SK-MEL-5 (cell line): ENCODE data around the gene IMPG2. TPM values are rescaled to one million over a fixed set of nuclear protein-coding genes. Genes with fewer than 3 reads are reported as not detected.

ENCODE experiments used
- DNase-seq: peaks from one replicate; pipeline ENCODE4 v3.0.0-alpha.2; 2016; ENCODE audit warnings: low read depth, low spot score
- in situ Hi-C: cut with HindIII; loops from 2 replicates; pipeline ENCODE4 v1.10.0; 2016; ENCODE audit warnings: low sequenced_read_pairs, high pct_unique_total_duplicates, low pct_unique_long_range_greater_than_20kb
- total RNA-seq: library from RNA; depleted of rRNA; stranded (reverse); fragments of >200 nt; shearing (Covaris generic); gene quantifications from 2 replicates; pipeline ENCODE4 v1.2.3, GENCODE V29; 2014

The IMPG2 gene
- total RNA-seq, 1 experiment from 2014 or later, result 0.03 TPM

DNA sequence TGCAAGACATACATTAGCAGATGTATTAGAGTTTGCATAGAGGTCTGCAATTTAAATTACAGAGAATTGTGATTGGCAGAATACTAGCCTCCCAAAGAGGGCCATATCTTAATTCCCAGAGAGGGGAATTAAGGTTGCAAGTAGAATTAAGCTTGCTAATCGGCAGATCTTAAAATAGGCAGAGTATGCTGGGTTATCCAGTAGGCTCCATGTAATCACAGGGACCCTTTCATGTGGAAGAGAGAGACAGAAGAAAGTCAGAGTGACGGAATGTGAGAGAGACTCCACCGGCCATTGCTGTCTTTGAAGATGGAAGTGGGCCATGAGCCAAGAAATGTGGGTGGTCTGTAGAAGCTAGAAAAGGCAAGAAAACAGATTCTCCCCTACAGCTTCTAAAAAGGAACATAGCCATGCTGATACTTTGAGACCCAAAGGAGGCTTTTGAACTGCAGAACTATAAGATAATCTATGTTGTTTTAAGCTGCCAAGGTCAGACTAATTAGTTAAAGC lies 38.8 kb downstream of the IMPG2 start:
- in situ Hi-C loops, result no loop called here
- DNase-seq, result no peak

DNA sequence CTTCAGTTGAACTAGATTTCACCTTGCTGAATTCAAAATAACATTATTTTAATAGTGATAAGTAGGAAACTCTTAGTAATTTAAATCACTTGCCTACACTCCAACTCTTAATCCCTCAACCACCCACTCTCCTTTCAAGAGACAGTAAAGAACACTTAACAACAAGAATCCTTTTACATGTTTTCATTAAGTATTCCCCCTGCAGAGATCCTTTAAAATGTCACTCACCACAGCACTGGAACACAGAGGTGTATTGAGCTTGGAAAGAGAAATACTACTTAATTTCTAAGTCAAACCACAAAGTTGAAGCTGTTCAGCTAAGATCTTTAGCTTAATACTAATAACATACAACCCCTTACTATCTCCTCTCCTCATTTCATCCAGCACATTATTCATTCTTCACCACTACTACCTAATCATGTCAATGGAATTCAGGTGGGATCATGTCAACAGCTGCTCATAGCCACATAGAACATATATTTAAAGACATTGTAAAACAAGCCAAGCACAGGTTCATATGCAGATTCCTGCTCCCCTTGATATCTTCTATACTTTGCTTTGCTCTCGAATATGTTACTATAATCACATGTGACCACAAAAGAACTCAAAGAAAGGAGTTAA lies 40.5 kb downstream of the IMPG2 start:
- in situ Hi-C loops, result no loop called here
- no peak for DNase-seq

DNA sequence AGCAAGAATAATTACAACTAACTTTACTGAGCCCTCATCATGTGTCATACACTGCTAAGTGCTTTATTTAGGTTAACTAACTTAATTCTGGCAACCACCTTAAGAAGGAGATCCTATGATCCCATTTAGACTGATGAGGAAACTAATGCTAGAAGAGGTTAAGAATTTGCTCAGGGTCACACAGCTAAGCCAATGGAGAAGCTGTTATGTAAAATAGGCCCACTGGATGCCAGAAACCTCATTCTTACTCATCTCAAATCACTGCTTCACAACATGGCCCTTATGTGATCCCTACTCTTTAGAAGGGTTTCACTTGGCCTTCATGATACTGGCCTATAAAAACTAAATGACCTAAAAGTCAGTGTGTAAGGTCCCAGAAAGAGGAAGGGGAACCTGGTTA lies 41.2 kb downstream of the IMPG2 start:
- no peak for DNase-seq
- in situ Hi-C loops, result no loop called here

- no peak for DNase-seq
- in situ Hi-C loops, result no loop called here
These were observed 41.6 kb downstream of the IMPG2 start for GRCh38 chr3:101278727-101279126.

DNA sequence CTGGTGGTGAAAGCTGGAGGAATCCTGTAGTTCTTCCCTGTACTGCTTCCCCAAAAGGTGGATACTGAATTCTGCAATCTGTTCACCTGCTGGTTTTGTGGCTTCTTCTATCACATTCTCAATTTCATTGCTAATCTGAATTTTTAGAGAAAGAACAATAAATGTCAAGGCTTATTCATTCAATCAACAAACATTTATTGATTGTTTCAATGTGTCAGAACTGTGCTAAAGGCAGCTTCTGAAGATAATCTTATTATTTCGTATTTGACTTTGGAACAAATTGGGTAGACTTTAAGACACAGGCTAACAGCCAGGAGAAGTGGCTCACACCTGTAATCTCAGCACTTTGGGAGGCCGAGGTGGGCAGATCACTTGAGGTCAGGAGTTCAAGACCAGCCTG lies 46.8 kb downstream of the IMPG2 start:
- no peak for DNase-seq
- in situ Hi-C loops, result no loop called here

GRCh38 chr3:101273156-101273555 lies 47.2 kb downstream of the IMPG2 start:
- DNase-seq, result no peak
- in situ Hi-C loops, result no loop called here

- in situ Hi-C loops, result no loop called here
These were observed 48.6 kb downstream of the IMPG2 start for GRCh38 chr3:101271728-101272127.

DNA sequence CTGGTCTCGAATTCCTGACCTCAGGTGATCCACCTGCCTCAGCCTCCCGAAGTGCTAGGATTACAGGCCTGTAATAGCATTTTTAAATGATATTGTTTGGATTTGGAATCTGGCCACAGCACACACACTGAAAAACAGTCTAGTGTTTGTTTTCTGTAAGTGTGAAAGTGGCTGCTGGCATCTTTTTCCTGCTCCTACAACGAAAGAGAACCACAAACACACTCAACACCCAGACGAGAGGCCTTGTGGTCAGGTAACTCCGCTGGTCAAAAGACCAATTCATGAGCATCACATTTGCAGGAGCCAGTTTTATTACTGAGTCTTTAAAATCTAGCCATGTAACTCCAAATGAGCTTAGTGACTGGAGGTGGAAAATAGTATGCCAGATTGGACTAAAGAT lies 50.2 kb downstream of the IMPG2 start:
- no peak for DNase-seq
- in situ Hi-C loops, result no loop called here

More at GRCh38 chr3:101271728-101272127, 48.6 kb downstream of the IMPG2 start:
- no peak for DNase-seq

DNA sequence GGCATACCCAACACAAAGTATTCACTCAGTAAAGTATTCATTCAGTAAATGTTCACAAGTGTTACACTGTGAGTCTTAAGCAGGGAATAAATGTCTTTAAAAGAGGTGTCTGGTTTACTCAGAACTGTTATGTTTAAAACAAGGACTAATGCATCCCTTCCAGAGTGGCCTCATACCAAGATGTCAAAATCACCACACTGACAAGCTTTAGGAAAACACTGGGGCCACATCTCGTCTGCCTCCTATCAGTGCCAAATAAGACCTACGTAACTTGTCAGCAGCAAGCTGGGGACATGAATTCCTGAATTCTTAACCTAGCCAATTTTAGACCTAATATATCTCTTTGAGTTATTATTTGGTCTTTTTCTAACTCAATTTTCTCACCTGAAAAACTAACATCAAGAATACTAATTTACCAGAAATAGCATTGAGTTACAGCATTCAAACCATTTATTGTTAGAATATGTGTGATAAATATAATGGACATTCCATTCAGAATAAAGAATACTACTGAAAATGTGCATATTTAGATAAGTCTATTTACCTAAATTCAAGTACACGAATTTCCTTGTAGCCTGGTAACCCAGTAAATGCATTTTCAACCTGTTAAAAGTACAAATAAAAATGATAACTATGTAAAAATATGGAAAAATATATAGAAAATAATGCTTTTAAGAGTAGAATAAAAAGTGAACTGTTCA lies 51.3 kb downstream of the IMPG2 start:
- in situ Hi-C loops, result no loop called here
- no peak for DNase-seq

DNA sequence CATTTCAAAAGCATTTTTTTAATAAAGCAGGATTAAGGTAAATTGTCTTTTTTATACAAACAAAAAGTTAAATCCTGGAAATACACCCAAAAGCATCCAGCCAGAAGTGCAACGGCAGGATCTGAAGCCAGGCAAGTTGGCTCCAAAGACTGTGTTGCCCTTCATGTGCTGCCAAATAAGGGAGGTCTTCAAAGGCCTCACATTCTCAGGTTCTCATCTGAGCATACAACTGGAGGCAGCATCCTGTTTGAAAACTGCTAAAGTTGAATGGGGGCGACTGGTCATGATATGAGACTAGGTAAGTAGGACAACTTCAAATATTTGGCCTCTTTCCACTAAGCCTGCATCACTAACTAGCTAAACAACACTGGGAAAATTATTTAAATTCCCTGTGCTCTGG lies 52.2 kb downstream of the IMPG2 start:
- DNase-seq, result no peak
- in situ Hi-C loops, result no loop called here

GRCh38 chr3:101266566-101266965 lies 53.8 kb downstream of the IMPG2 start:
- DNase-seq, result no peak
- in situ Hi-C loops, result no loop called here

DNA sequence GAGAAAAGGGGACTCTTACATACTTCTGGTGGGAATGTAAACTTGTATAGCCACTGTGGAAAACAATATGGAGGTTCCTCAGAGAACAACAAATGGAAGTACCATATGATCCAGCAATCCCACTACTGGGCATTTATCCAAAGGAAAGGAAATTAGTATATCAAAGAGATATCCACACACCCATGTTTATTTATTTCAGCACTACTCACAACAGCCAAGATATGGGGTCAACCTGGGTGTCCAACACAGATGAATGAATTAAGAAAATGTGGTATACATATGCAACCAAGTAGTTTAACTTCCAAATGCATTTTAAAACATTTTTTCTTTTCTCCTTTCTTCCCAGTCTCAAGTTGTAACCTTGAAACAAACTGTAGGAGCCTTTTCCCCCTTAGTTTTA lies 54.3 kb downstream of the IMPG2 start:
- no peak for DNase-seq
- in situ Hi-C loops, result no loop called here

DNA sequence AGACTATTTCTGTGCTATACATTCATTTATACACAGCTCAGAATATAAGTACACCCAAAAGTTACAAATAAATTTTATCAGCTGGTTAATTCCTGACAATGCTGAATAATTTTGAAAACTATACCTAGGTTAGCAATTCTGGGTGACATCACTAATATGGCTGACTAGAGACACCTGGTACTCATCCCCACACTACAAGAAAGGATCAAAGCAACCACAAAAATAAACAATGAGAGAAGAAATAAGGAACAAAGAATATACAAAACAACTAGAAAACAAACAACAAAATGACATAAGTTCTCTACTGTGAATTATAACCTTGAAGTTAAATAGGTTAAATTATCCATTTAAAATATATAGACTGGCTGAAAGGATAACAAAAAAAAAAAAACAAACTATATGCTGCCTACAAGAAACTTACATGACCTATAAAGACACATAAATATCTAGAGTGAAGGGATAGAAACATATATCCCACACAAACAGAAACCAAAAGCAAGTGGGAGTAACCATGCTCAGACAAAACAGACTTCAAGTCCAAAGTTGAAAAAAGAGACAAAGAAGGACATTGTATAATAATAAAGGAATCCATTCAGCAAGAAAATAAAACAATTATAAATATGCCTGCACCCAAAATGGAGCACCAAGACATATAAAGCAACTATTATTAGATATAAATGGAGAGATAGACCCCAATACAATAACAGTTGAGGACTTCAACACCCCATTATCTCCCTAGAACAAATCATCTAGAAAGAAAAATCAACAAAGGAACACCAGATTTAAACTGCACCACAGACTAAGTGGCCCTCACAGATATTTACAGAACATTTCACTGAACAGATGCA lies 57.8 kb downstream of the IMPG2 start:
- peak; percentile 36 for DNase-seq
- in situ Hi-C loops, result no loop called here

- no peak for DNase-seq
These were observed 58.9 kb downstream of the IMPG2 start for GRCh38 chr3:101261506-101261905.

GRCh38 chr3:101259485-101260341 lies 60.7 kb downstream of the IMPG2 start:
- no peak for DNase-seq
- in situ Hi-C loops, result no loop called here

More at GRCh38 chr3:101261506-101261905, 58.9 kb downstream of the IMPG2 start:
- in situ Hi-C loops, result no loop called here

GRCh38 chr3:101256511-101256910 lies 63.9 kb downstream of the IMPG2 start:
- in situ Hi-C loops, result no loop called here
- DNase-seq, result no peak

DNA sequence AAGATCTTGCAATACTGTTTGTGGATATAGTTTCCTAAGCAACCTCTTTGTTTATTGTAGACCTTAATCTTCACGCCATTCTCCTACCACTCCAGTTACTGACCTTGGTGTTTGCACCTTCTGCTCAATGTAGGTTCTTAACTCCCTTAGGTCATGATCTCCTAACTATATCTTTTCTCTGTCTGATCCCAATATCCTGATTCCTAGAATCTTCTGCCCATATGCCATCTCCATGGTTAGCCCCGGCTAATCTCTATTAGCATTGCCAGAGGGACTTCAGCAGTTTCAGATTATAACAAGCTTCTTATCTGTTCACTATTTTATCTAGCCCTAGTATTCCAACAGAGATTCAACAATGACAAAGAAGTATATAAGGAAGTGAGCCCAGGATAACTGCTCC lies 64.9 kb downstream of the IMPG2 start:
- no peak for DNase-seq
- in situ Hi-C loops, result no loop called here

- in situ Hi-C loops, result no loop called here
- no peak for DNase-seq
These were observed 67.0 kb downstream of the IMPG2 start for GRCh38 chr3:101253396-101253795.
